Esophagus (tissue), 2 donors: ENCODE measurements around the gene TFDP2. TPM values are rescaled to one million over a fixed set of nuclear protein-coding genes. Genes with fewer than 3 reads are reported as not detected.

ENCODE experiments used
- H3K27ac ChIP-seq, 2 donors: one replicate each; pipeline ENCODE4 v1.5.1; 2013; ENCODE audit warnings: low read depth in 2 of 2, mild to moderate bottlenecking in 2 of 2, inconsistent platforms in 1 of 2, low read length in 1 of 2, moderate library complexity in 1 of 2
- H3K27me3 ChIP-seq, 2 donors: one replicate each; pipeline ENCODE4 v1.6.1; 2013; ENCODE audit warnings: low read length in 2 of 2, control low read depth in 1 of 2, mild to moderate bottlenecking in 1 of 2; ENCODE audit not compliant: insufficient read depth in 2 of 2, control insufficient read depth in 1 of 2
- H3K36me3 ChIP-seq, 2 donors: one replicate each; pipeline ENCODE4 v1.6.1; 2013; ENCODE audit warnings: low read length in 1 of 2; ENCODE audit not compliant: control insufficient read depth in 2 of 2, insufficient read depth in 2 of 2
- H3K4me1 ChIP-seq, 2 donors: one replicate each; pipeline ENCODE4 v1.6.1; 2013; ENCODE audit warnings: low read length in 1 of 2; ENCODE audit not compliant: control insufficient read depth in 2 of 2, insufficient read depth in 2 of 2
- H3K4me3 ChIP-seq, 2 donors: one replicate each; pipeline ENCODE4 v1.5.1; 2013; ENCODE audit warnings: low read length in 2 of 2, mild to moderate bottlenecking in 2 of 2, low read depth in 1 of 2, moderate library complexity in 1 of 2
- H3K9me3 ChIP-seq, 2 donors: one replicate each; pipeline ENCODE4 v1.6.1; 2013; ENCODE audit warnings: mild to moderate bottlenecking in 2 of 2, low read depth in 1 of 2, low read length in 1 of 2, moderate library complexity in 1 of 2; ENCODE audit not compliant: control insufficient read depth in 2 of 2, insufficient read depth in 1 of 2
- WGBS, 2 donors: extraction: QIAGEN DNeasy Blood & Tissue Kit; methylation state at CpG; one replicate each; pipeline ENCODE4 v1.1.7; 2013; 5-methylcytosine and 5-hydroxymethylcytosine counted together
- polyA plus RNA-seq, 2 donors: library from polyadenylated mRNA; stranded (reverse); fragments of 200-250 nt; gene quantifications; one replicate each; pipeline ENCODE4 v1.2.3, GENCODE V29; 2013
- donor health status: healthy with polysubstance abuse.
- donor health status: Bipolar disorder and iron deficiency.

TFDP2 gene
- polyA plus RNA-seq, 2 donors: 6.2 to 10.8 TPM

DNA sequence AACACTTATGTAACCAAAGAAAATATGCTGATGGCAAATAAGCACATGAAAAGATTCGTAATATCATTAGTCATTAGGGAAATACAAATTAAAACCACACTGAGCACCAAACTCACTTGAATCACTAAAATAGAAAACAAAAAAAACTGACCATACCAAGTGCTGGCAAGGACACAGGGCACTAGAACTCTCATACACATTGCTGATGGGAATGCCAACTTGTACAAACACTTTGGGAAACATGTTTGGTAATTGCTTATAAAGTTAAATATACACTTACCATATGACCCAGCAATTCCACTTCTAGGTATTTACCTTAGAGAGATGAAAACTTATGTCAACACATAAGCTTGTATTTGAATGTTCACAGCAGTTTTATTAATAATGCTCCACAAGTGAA lies 95.5 kb downstream of the TFDP2 start:
- Histone ChIP-seq H3K36me3 (no peaks in the 10 kb centered on the region), H3K27ac (no peak overlapping the region), H3K4me1 (no peaks in the 10 kb centered on the region), H3K27me3 (no peaks in the 10 kb centered on the region), H3K9me3 (peaks cover 0 to 4% of the 10 kb centered on the region in 2 donors), H3K4me3 (no peak overlapping the region)
- 79 to 87% methylated on average over 1 of the region's 1 CpG for WGBS, 2 donors

DNA sequence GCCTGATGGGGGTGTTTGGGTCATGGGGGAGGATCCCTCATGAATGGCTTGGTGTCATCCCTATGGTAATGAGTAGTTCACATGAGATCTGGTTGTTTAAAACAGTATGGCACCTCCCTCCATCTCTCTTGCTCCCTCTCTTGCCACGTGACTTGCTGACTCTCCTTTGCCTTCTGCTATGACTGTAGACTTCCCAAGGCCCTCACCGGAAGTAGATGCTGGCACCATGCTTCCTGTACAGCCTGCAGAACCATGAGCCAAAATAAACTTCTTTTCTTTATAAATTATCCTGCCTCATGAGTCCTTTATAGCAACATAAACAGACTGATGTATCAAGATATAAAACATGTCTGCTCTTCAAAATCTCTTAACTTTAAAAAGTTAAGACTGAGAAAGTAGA lies 96.1 kb downstream of the TFDP2 start:
- Histone ChIP-seq H3K4me1 (no peaks in the 10 kb centered on the region), H3K27me3 (no peaks in the 10 kb centered on the region), H3K36me3 (no peaks in the 10 kb centered on the region), H3K27ac (no peak overlapping the region), H3K9me3 (peaks cover 0 to 4% of the 10 kb centered on the region in 2 donors), H3K4me3 (no peak overlapping the region)
- 81 to 86% methylated on average over 2 of the region's 2 CpGs for WGBS, 2 donors

DNA sequence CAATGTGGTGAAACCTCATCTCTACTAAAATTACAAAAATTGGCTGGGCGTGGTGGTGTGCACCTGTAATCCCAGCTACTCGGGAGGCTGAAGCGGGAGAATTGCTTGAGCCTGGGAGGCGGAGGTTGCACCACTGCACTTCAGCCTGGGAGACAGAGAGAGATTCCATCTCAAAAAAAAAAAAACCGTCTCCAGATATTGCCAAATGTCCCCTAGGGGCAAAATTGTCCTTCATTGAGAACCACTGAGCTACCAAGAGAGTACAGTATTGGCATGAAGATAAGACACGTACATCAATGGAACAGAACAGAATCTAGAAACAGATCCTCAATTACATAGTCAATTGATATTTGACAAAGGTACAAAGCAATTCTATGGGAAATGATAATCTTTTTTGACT lies 98.0 kb downstream of the TFDP2 start:
- Histone ChIP-seq H3K36me3 (no peaks in the 10 kb centered on the region), H3K4me3 (no peak overlapping the region), H3K27me3 (no peaks in the 10 kb centered on the region), H3K9me3 (peaks cover 0 to 4% of the 10 kb centered on the region in 2 donors), H3K27ac (no peak overlapping the region), H3K4me1 (no peaks in the 10 kb centered on the region)
- WGBS, 2 donors: 91 to 97% methylated on average over 6 of the region's 6 CpGs

DNA sequence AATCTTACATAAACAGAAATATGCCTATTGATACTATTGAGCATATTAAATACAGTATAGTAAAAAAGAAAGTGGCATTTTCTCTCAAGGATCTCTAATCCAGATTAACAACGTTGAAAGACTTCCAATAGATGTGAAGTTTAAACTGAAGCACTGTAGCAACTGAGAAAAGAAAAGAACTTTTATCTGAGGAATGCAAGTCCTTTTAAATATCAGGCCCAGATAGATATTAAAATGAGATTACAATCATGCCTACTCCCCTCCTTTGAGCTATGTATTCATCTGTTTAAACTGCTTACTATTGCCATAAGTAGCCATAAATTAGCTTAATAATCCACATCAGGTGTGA lies 102.3 kb downstream of the TFDP2 start:
- no peaks in the 10 kb centered on the region for H3K27me3 ChIP-seq
- H3K4me3 ChIP-seq: no peak overlapping the region
- no peak overlapping the region for H3K27ac ChIP-seq
- peaks cover 0 to 2% of the 10 kb centered on the region in 2 donors for H3K36me3 ChIP-seq
- H3K4me1 ChIP-seq: no peaks in the 10 kb centered on the region
- 53 to 64% methylated on average over 1 of the region's 1 CpG for WGBS, 2 donors
- H3K9me3 ChIP-seq: no peaks in the 10 kb centered on the region

DNA sequence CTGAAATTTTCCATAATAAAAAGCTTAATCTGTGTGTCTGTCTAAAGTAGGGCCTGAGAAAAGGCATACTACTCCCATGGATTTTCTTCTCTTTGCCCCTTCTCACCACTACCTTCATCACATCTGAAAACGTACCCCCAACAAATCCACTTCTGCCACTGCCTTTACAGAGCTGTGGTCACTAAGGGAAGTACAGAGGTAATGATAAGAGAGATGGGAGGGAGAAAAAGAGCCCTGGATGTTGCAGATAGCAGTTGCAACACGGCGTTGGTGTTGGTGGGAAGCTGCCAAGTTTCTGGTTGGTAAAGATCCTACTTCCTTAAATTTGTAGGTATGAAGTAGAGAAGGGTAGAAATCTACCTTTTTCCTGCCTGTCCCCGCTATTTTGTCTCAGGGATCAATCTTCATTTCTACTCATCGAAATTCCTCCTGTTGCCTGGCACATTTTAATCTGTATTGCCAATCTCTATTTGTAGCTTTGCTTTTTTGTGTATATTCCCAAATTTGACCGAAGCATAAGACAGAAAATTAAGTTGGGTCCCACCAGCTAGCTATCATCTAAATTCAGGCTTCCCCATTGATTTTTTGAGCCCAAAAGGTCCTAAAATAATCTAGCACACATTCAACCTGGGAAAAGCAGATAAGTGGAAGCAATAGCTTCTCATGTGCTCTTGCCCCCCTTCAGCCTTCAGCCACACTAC lies 102.9 kb downstream of the TFDP2 start:
- H3K27ac ChIP-seq: no peak overlapping the region
- no peaks in the 10 kb centered on the region for H3K27me3 ChIP-seq
- H3K9me3 ChIP-seq: no peaks in the 10 kb centered on the region
- H3K4me1 ChIP-seq: no peaks in the 10 kb centered on the region
- peaks cover 0 to 2% of the 10 kb centered on the region in 2 donors for H3K36me3 ChIP-seq
- no peak overlapping the region for H3K4me3 ChIP-seq
- 81 to 82% methylated on average over 6 of the region's 6 CpGs for WGBS, 2 donors

DNA sequence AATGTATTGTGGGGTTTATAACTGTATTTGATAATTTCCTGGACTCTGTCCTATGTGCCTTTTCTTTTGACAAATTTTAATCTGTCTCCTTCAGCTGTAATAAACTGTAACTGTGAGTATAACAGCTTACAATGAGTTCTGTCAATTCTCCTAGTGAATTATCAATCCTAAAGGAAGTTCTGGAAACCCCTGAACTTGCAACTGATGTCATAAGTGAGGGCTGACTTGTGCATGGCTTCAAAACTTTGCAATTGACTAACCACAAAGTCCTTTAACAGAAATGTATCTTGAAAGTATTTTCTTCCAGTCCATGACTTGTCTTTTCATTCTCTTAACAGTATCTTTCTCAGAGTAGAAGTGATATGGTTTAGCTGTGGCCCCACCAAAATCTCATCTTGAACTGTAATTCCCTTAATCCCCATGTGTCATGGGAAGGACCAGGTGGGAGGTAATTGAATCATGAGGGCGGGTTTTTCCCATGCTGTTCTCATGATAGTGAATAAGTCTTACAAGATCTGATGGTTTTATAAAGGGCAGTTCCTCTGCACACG lies 108.3 kb downstream of the TFDP2 start:
- no peaks in the 10 kb centered on the region for H3K9me3 ChIP-seq
- H3K36me3 ChIP-seq: peaks cover 0 to 2% of the 10 kb centered on the region in 2 donors
- H3K27ac ChIP-seq: no peak overlapping the region
- 90 to 91% methylated on average over 2 of the region's 2 CpGs for WGBS, 2 donors
- no peak overlapping the region for H3K4me3 ChIP-seq
- no peaks in the 10 kb centered on the region for H3K4me1 ChIP-seq
- H3K27me3 ChIP-seq: no peaks in the 10 kb centered on the region

DNA sequence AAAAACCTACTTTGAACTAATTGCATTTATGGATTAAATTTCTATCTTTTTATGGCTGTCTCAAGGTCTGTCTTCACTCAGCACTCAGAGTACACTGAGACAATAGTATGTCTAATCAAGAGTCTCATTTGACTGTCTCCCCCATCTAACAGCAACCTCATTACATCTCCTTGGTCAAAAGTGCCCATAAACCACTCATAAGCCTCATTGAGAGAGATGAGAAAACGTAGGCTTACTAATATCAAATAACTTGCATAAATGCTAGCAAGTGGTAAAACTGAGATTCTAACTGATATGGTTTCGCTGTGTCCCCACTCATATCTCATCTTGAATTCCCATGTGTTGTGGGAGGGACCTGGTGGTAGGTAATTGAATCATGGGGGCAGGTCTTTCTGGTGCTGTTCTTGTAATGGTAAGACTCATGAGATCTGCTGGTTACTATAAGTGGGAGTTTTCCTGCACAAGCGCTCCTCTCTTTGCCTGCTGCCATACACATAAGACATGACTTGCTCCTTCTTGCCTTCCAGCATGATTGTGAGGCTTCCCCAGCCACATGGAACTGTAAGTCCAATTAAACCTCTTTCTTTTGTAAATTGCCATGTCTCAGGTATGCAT lies 113.9 kb downstream of the TFDP2 start:
- Histone ChIP-seq H3K27me3 (no peaks in the 10 kb centered on the region), H3K27ac (no peak overlapping the region), H3K9me3 (no peaks in the 10 kb centered on the region), H3K4me1 (no peaks in the 10 kb centered on the region), H3K4me3 (no peak overlapping the region), H3K36me3 (no peaks in the 10 kb centered on the region)
- 91 to 92% methylated on average over 3 of the region's 3 CpGs for WGBS, 2 donors

DNA sequence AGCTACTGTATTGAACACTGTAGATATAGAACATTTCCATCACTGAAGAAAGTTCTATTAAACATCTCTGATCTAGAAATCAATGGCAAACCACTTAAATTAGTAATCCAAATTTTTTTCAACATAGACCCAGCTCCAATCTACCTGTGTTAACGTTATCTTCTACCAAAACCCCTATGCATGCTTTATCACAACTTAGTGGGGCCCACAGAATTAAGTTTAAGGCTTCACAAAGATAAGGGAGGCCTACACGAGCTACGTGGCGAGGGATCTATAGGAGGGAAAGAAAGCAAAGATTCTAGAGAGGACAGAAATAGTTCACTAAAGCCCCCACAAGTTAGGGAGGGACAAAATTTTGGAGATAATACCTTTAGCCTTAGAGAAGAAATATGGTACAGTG lies 116.1 kb downstream of the TFDP2 start:
- no peaks in the 10 kb centered on the region for H3K36me3 ChIP-seq
- 96 to 98% methylated on average over 4 of the region's 4 CpGs for WGBS, 2 donors
- no peak overlapping the region for H3K27ac ChIP-seq
- H3K4me3 ChIP-seq: no peak overlapping the region
- H3K9me3 ChIP-seq: no peaks in the 10 kb centered on the region
- no peaks in the 10 kb centered on the region for H3K27me3 ChIP-seq
- H3K4me1 ChIP-seq: peaks cover 0 to 2% of the 10 kb centered on the region in 2 donors

DNA sequence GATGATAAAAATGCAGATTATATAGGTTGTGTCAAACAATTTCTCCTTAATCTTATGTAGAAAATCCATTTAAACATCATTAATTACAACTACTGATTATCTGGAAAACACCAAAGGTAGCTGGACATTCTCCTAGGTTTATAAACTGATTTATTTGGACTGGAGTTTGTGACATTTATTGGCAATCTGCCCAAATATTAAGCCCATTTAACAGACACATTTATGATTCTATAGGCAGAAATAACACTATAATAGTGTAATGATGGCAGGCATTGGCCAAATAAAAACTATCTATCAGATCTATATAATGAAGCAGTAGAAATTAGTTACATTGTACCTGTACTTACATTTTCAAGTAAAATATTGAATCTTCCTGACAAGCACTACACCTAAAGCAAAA lies 117.8 kb downstream of the TFDP2 start:
- Histone ChIP-seq H3K4me3 (no peak overlapping the region), H3K36me3 (no peaks in the 10 kb centered on the region), H3K27ac (no peak overlapping the region), H3K27me3 (no peaks in the 10 kb centered on the region), H3K4me1 (peaks cover 0 to 2% of the 10 kb centered on the region in 2 donors), H3K9me3 (no peaks in the 10 kb centered on the region)

DNA sequence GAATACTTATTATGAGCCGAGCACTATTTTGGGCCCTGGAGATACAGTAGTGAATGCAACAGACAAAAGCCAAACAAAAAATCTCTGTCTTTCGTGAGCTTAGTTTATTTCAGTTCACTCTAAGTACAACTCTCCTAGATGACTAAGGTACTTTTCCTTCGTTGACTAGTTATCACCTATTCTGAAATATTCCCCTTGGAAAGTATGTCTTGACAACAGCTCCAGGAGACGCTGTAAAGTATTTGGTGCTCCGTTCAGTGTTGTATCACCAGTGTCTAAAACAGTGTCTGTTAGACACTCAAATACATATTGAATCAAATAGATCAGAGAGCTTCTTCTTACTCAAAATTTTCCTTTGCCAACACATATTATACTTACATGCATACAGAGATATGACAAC lies 119.6 kb downstream of the TFDP2 start:
- Histone ChIP-seq H3K4me3 (no peak overlapping the region), H3K27me3 (no peaks in the 10 kb centered on the region), H3K27ac (no peak overlapping the region), H3K4me1 (peaks cover 0 to 2% of the 10 kb centered on the region in 2 donors), H3K9me3 (no peaks in the 10 kb centered on the region), H3K36me3 (no peaks in the 10 kb centered on the region)
- 75 to 82% methylated on average over 5 of the region's 5 CpGs for WGBS, 2 donors
